ENCODE measurements around the gene TEC. TPM values are rescaled to one million over a fixed set of nuclear protein-coding genes. Genes with fewer than 3 reads are reported as not detected.

The TEC gene
- total and polyA plus RNA-seq, 9 of the 15 experiments (the other 6 are each of a cell fraction or from before 2014, with no cell fraction given), result 5.3 to 14.7 (median 8.8) TPM

- no peak for TF ChIP-seq THAP12 (CRISPR knock-in tag; IDR thresholded peaks at IDR 0.05)
- no peak for TF ChIP-seq ZNF318 (IDR thresholded peaks at IDR 0.05; ENCODE audit: borderline replicate concordance in 1 of 2, low read depth in 1 of 2)
- no peak for TF ChIP-seq ZNF134 (CRISPR knock-in tag; conservative IDR thresholded peaks at IDR 0.05)
- TF ChIP-seq HSF4 (CRISPR knock-in tag; IDR thresholded peaks at IDR 0.05; ENCODE audit: borderline replicate concordance), result no peak
- TF ChIP-seq TBL1XR1 (IDR thresholded peaks at IDR 0.05; ENCODE audit: low read length in 2 of 2), result no peak
- TF ChIP-seq PRMT5 (CRISPR knock-in tag; IDR thresholded peaks at IDR 0.05), result no peak
- TF ChIP-seq PRPF4 (IDR thresholded peaks at IDR 0.05; ENCODE audit: insufficient read depth, low read depth, low read length, poor library complexity, severe bottlenecking), result no peak
These were observed 81.2 kb downstream of the TEC start (continued) for GRCh38 chr4:48188390-48188789.

All from K562 (cell line).